ENCODE data around the gene CRTAC1. TPM values are rescaled to one million over a fixed set of nuclear protein-coding genes. Genes with fewer than 3 reads are reported as not detected.

The CRTAC1 gene
- total and polyA plus RNA-seq, 4 donors, result 12.1 to 74.9 (median 50.3) TPM

DNA sequence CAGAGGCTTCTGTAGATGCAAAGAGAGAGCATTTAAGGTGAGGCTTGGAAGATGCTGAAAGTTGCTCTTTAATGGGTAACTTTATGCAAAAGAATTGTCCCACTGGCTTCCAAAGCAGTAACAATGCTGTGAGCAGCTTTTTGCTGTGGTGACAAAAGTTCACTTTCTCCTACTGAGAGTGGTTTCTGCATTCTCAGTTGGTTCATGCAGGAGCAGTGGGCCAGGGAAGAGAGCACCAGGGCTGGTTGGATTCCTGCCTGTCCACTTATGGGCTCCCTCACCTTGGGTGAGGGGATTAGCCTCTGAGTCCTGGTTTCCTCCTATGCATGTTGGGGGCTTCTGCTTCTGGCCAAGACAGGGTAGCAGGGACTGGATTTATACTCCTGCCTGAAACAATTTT lies 211.8 kb downstream of the CRTAC1 start:
- Histone ChIP-seq H3K27me3 (ENCODE audit: control insufficient read depth, insufficient read depth, low read length) (no peaks in the 10 kb centered on the region), H3K4me3 (ENCODE audit: low read depth, low read length) (no peak overlapping the region), H3K36me3 (ENCODE audit: control insufficient read depth, insufficient read depth, low read length) (no peaks in the 10 kb centered on the region), H3K27ac (ENCODE audit: low read depth, low read length) (no peak overlapping the region), H3K9me3 (ENCODE audit: control insufficient read depth, insufficient read depth, low read length) (no peaks in the 10 kb centered on the region), H3K4me1 (ENCODE audit: control insufficient read depth, insufficient read depth, low read length) (peaks cover 13% of the 10 kb centered on the region)
- DNase-seq (ENCODE audit: low read depth in 4 of 6, low spot score in 6 of 6), result no peak

DNA sequence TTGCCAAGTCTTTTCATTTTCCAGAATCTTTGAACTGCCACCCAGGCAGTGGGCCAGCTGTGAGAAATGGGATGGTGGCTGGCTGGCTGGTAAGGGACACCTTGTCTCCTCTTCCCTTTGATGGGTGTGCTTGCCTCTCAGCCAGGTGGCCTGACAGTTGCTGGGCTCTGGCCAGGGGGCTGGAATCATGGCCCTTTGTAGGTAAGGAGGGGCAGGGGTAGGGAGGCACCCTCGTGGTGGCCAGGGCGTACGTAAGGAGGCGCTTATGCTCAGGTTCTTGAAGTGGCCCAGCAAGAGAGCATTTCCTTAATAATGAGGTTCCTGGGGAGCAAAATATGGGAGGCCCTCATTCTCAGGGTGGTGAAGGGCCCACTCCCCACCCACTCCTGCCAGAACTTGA lies 213.8 kb downstream of the CRTAC1 start:
- no peak for DNase-seq (ENCODE audit: low read depth in 4 of 6, low spot score in 6 of 6)
- Histone ChIP-seq H3K4me3 (ENCODE audit: low read depth, low read length) (no peak overlapping the region), H3K9me3 (ENCODE audit: control insufficient read depth, insufficient read depth, low read length) (no peaks in the 10 kb centered on the region), H3K27me3 (ENCODE audit: control insufficient read depth, insufficient read depth, low read length) (no peaks in the 10 kb centered on the region), H3K4me1 (ENCODE audit: control insufficient read depth, insufficient read depth, low read length) (peaks cover 4% of the 10 kb centered on the region), H3K36me3 (ENCODE audit: control insufficient read depth, insufficient read depth, low read length) (no peaks in the 10 kb centered on the region), H3K27ac (ENCODE audit: low read depth, low read length) (no peak overlapping the region)
- WGBS (ENCODE audit: insufficient coverage), result 72% methylated on average over 4 of the region's 4 CpGs

Small RNA genes lying within 50 kb of the gene (small RNA-seq; reads per million reads assigned to genes)
- gene AL355301.1 (ENCODE audit: low replicate concordance), result not detected

Other genes starting within 250 kb of the CRTAC1 start
- gene GOLGA7B, start 180.8 kb downstream of the CRTAC1 start, total RNA-seq, result 10 to 100 TPM in 1 of 2 donors, 1 to 10 TPM in 1; 5.8 to 10.8 TPM
- gene GOLGA7B, start 180.8 kb downstream of the CRTAC1 start, polyA plus RNA-seq (ENCODE audit: insufficient read length in 2 of 2), result 10 to 100 TPM; 40.0 to 42.7 TPM
- gene R3HCC1L, start 104.0 kb upstream of the CRTAC1 start, total RNA-seq, result 10 to 100 TPM; 16.1 to 18.6 TPM
- gene R3HCC1L, start 104.0 kb upstream of the CRTAC1 start, polyA plus RNA-seq (ENCODE audit: insufficient read length in 2 of 2), result 10 to 100 TPM in 1 of 2 donors, 1 to 10 TPM in 1; 9.5 to 12.3 TPM
- gene LOXL4, start 237.6 kb upstream of the CRTAC1 start, total RNA-seq, result 1 to 10 TPM in 1 of 2 donors, under 1 TPM in 1; 0.89 to 1.6 TPM
- gene LOXL4, start 237.6 kb upstream of the CRTAC1 start, polyA plus RNA-seq (ENCODE audit: insufficient read length in 2 of 2), result under 1 TPM; 0.76 to 0.95 TPM